HCT116 (cell line): Measurements from ENCODE around the gene C6orf132. TPM values are rescaled to one million over a fixed set of nuclear protein-coding genes. Genes with fewer than 3 reads are reported as not detected.

Source experiments
- ATAC-seq: fragments of 200-7000 bp; cut with Tn5 transposase; 2 replicates; pipeline ENCODE4 v1.9.1; 2020; ENCODE audit warnings: mild to moderate bottlenecking, moderate library complexity
- BruUV-seq: library from RNA; stranded (reverse); fragments of 400-500 nt; replicated peaks from 2 replicates; lab custom pipeline; 2021; lab: Mats Ljungman, UMichigan
- CTCF ChIA-PET: fragments of 300-600 bp; sonication (Branson Sonifier 250); formaldehyde crosslinking; loops from one replicate; lab custom pipeline; 2021; ENCODE audit warnings: antibody characterized with exemption; lab: Charles Lee
- POLR2A ChIA-PET: fragments of 300-600, 350-600 bp; sonication (Branson Sonifier 250); formaldehyde crosslinking; loops from one replicate; lab custom pipeline; 2021; ENCODE audit warnings: antibody characterized with exemption; lab: Charles Lee
- RAD21 ChIA-PET, 2 experiments: fragments of 300-600 bp; sonication (Branson Sonifier 250); formaldehyde crosslinking; loops; one replicate each; lab custom pipeline; 2023; ENCODE audit warnings: low total read pairs in 2 of 2; ENCODE audit not compliant: uncharacterized antibody in 2 of 2, unreplicated experiment in 2 of 2, low non-redundant PET in 1 of 2; lab: Charles Lee
- DNase-seq: peaks from one replicate; pipeline ENCODE4 v3.0.0-alpha.2; 2010; ENCODE audit warnings: low read depth, low spot score
- H2AFZ ChIP-seq: fragments of 200-600 bp; shearing (Covaris generic), sonication (generic); 2 replicates; pipeline ENCODE4 v1.6.1; 2017; ENCODE audit warnings: low read depth, mixed run types, mixed read lengths, antibody characterized with exemption, low read length; ENCODE audit not compliant: poor library complexity, severe bottlenecking
- H3K27ac ChIP-seq: 2 replicates; pipeline ENCODE4 v1.5.1; 2012; ENCODE audit warnings: low read depth, low read length
- H3K27me3 ChIP-seq: fragments of 200-600 bp; sonication (generic); 2 replicates; pipeline ENCODE4 v1.6.1; 2016; ENCODE audit warnings: mixed run types, low read length, mixed read lengths; ENCODE audit not compliant: insufficient read depth
- H3K36me3 ChIP-seq, 2 experiments: fragments of 200-500 bp in 1 of 2; fragments of 200-600 bp in 1 of 2; sonication (Bioruptor generic) in 1 of 2; sonication (generic) in 1 of 2; 2 replicates each; pipeline versions ENCODE4 v1.5.1 to v1.6.1; 2014 to 2016; ENCODE audit warnings: low read length in 2 of 2, inconsistent platforms in 1 of 2, mixed read lengths in 1 of 2, mixed run types in 1 of 2; ENCODE audit not compliant: insufficient read depth in 2 of 2, control insufficient read depth in 1 of 2
- H3K4me1 ChIP-seq, 2 experiments: fragments of 200-600 bp in 1 of 2; sonication (generic) in 1 of 2; 2 replicates each; pipeline versions ENCODE4 v1.5.1 to v1.6.1; 2012 to 2017; ENCODE audit warnings: low read length in 2 of 2, inconsistent platforms in 1 of 2, mild to moderate bottlenecking in 1 of 2, mixed read lengths in 1 of 2, mixed run types in 1 of 2, moderate library complexity in 1 of 2; ENCODE audit not compliant: insufficient read depth in 2 of 2, control insufficient read depth in 1 of 2
- H3K4me2 ChIP-seq: fragments of 200-600 bp; sonication (generic); 2 replicates; pipeline ENCODE4 v1.6.1; 2017; ENCODE audit warnings: mixed run types, low read length, mixed read lengths
- H3K4me3 ChIP-seq, 2 experiments: fragments of 200-600 bp in 1 of 2; sonication (generic) in 1 of 2; replicated peaks in 1 of 2; 2 replicates each; pipeline ENCODE4 v1.5.1; 2011 to 2016; ENCODE audit warnings: low read length in 2 of 2, control low read depth in 1 of 2, low read depth in 1 of 2, mild to moderate bottlenecking in 1 of 2, mixed read lengths in 1 of 2, mixed run types in 1 of 2
- H3K79me2 ChIP-seq: fragments of 200-600 bp; sonication (generic); 2 replicates; pipeline ENCODE4 v1.6.1; 2017; ENCODE audit warnings: mild to moderate bottlenecking, mixed run types, low read length, moderate library complexity, mixed read lengths; ENCODE audit not compliant: insufficient read depth
- H3K9ac ChIP-seq: fragments of 200-600 bp; sonication (generic); 2 replicates; pipeline ENCODE4 v1.6.1; 2016; ENCODE audit warnings: low read length, mixed read lengths
- H3K9me2 ChIP-seq: fragments of 200-600 bp; sonication (generic), shearing (Covaris generic); 2 replicates; pipeline ENCODE4 v1.6.1; 2017; ENCODE audit warnings: mixed run types, mild to moderate bottlenecking, moderate library complexity; ENCODE audit not compliant: insufficient read depth
- H3K9me3 ChIP-seq, 2 experiments: fragments of 200-500 bp in 1 of 2; fragments of 200-600 bp in 1 of 2; sonication (Bioruptor generic) in 1 of 2; sonication (generic) in 1 of 2; 2 replicates each; pipeline ENCODE4 v1.6.1; 2014 to 2017; ENCODE audit warnings: low read length in 2 of 2, mixed read lengths in 2 of 2, inconsistent platforms in 1 of 2, low read depth in 1 of 2, mild to moderate bottlenecking in 1 of 2, mixed run types in 1 of 2, moderate library complexity in 1 of 2; ENCODE audit not compliant: control insufficient read depth in 1 of 2, insufficient read depth in 1 of 2
- H4K20me1 ChIP-seq: fragments of 200-600 bp; sonication (generic), shearing (Covaris generic); 2 replicates; pipeline ENCODE4 v1.6.1; 2017; ENCODE audit warnings: mixed run types, mild to moderate bottlenecking, moderate library complexity; ENCODE audit not compliant: insufficient read depth
- ATF3 ChIP-seq: IDR thresholded peaks from 2 replicates; pipeline ENCODE4 v1.6.1; 2012
- CBX3 ChIP-seq: IDR thresholded peaks from 2 replicates; pipeline ENCODE4 v1.6.1; 2012; ENCODE audit warnings: low read depth
- CEBPB ChIP-seq: IDR thresholded peaks from 2 replicates; pipeline ENCODE4 v1.6.1; 2012; ENCODE audit warnings: low read depth
- EGR1 ChIP-seq: IDR thresholded peaks from 2 replicates; pipeline ENCODE4 v1.6.1; 2012; ENCODE audit warnings: low read depth
- ELF1 ChIP-seq: IDR thresholded peaks from 2 replicates; pipeline ENCODE4 v1.6.1; 2012; ENCODE audit warnings: low read depth, borderline replicate concordance
- EZH2 ChIP-seq: fragments of 200-600 bp; sonication (generic); IDR thresholded peaks from 2 replicates; pipeline ENCODE4 v1.6.1; 2017; ENCODE audit warnings: antibody characterized with exemption, mixed run types
- FOSL1 ChIP-seq: IDR thresholded peaks from 2 replicates; pipeline ENCODE4 v1.6.1; 2012; ENCODE audit warnings: low read depth
- POLR2AphosphoS5 ChIP-seq: IDR thresholded peaks from 2 replicates; pipeline ENCODE4 v1.6.1; 2011; ENCODE audit warnings: mild to moderate bottlenecking, low read depth, low read length, moderate library complexity
- RAD21 ChIP-seq: IDR thresholded peaks from 2 replicates; pipeline ENCODE4 v1.6.1; 2012; ENCODE audit warnings: low read depth, mild to moderate bottlenecking
- SRF ChIP-seq: IDR thresholded peaks from 2 replicates; pipeline ENCODE4 v1.6.1; 2012; ENCODE audit warnings: low read depth
- TCF7L2 ChIP-seq: IDR thresholded peaks from 2 replicates; pipeline ENCODE4 v1.7.0; 2011; ENCODE audit warnings: borderline replicate concordance, inconsistent platforms; ENCODE audit not compliant: insufficient read depth, insufficient read length; ENCODE audit errors: extremely low read depth
- YY1 ChIP-seq: IDR thresholded peaks from 2 replicates; pipeline ENCODE4 v1.6.1; 2011; ENCODE audit warnings: low read length, low read depth, moderate library complexity, mild to moderate bottlenecking; ENCODE audit not compliant: insufficient replicate concordance; ENCODE audit errors: extremely low read depth
- ZBTB33 ChIP-seq: IDR thresholded peaks from 2 replicates; pipeline ENCODE4 v1.6.1; 2011; ENCODE audit warnings: mild to moderate bottlenecking, low read length, moderate library complexity; ENCODE audit not compliant: insufficient replicate concordance; ENCODE audit errors: extremely low read depth
- ZFX ChIP-seq: fragments of 450-650 bp; IDR thresholded peaks from 2 replicates; pipeline ENCODE4 v1.6.1; 2017
- intact Hi-C: fragments of 100-400 bp; cut with micrococcal nuclease; formaldehyde crosslinking; loops from 2 replicates; pipeline ENCODE4 v1.10.0; 2022
- total RNA-seq: library from RNA; stranded (reverse); gene quantifications from one replicate; pipeline ENCODE4 v1.2.1, GENCODE V29; 2021; ENCODE audit not compliant: unreplicated experiment
- TF ChIP-seq, protein P1 (sequence below): IDR thresholded peaks from 2 replicates; pipeline ENCODE4 v1.6.1; 2012

The C6orf132 gene
- total RNA-seq, 1 experiment from 2014 or later, result 18.9 TPM

GRCh38 chr6:42179945-42180313 lies 37.5 kb upstream of the C6orf132 start:
- H4K20me1 ChIP-seq, result no peaks in the 10 kb centered on the region
- CTCF ChIA-PET, result no interaction called here
- TF ChIP-seq RAD21, result no peak
- TF ChIP-seq, protein P1, sequence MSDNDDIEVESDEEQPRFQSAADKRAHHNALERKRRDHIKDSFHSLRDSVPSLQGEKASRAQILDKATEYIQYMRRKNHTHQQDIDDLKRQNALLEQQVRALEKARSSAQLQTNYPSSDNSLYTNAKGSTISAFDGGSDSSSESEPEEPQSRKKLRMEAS, result no peak
- no peak for TF ChIP-seq TCF7L2
- TF ChIP-seq YY1, result no peak
- no peak for TF ChIP-seq EGR1
- TF ChIP-seq FOSL1, result no peak
- no peak for TF ChIP-seq EZH2
- TF ChIP-seq SRF, result no peak
- no peak for TF ChIP-seq CBX3
- TF ChIP-seq ELF1, result no peak
- TF ChIP-seq ZFX, result no peak
- no peak for TF ChIP-seq ATF3
- TF ChIP-seq POLR2AphosphoS5, result no peak
- no peak for TF ChIP-seq ZBTB33
- no peak for TF ChIP-seq CEBPB
- DNase-seq, result no peak
- BruUV-seq, result no TSS peak
- H3K9ac ChIP-seq, result no peak overlapping the region
- RAD21 ChIA-PET, result no interaction called here
- intact Hi-C loops, result no loop called here
- POLR2A ChIA-PET, result no interaction called here
- H3K9me3 ChIP-seq, result no peaks in the 10 kb centered on the region
- no peaks in the 10 kb centered on the region for H3K27me3 ChIP-seq
- H3K36me3 ChIP-seq, result no peaks in the 10 kb centered on the region
- no peak for ATAC-seq
- H3K79me2 ChIP-seq, result no peaks in the 10 kb centered on the region
- H3K4me1 ChIP-seq, result peaks cover 0 to 4% of the 10 kb centered on the region in 2 experiments; a peak in 1 of 4 replicates
- H3K27ac ChIP-seq, result no peak overlapping the region
- no peak overlapping the region for H3K4me3 ChIP-seq
- H3K4me2 ChIP-seq, result no peak overlapping the region
- H2AFZ ChIP-seq, result no peak overlapping the region
- H3K9me2 ChIP-seq, result no peaks in the 10 kb centered on the region
